Heart left ventricle (tissue), 16 donors: ENCODE measurements around the gene RNF217. TPM values are rescaled to one million over a fixed set of nuclear protein-coding genes. Genes with fewer than 3 reads are reported as not detected.

Experiments
- ATAC-seq, 4 donors: fragments of 200-7000 bp; cut with Tn5 transposase; one replicate each; pipeline ENCODE4 v1.9.1; 2020 to 2022; ENCODE audit warnings: moderate library complexity in 4 of 4, mild to moderate bottlenecking in 3 of 4, moderate number of reproducible peaks in 1 of 4
- DNase-seq, 5 donors: peaks; one replicate each; pipeline ENCODE4 v3.0.0-alpha.2; 2020
- H3K27ac ChIP-seq, 12 donors: fragments of 200-600 bp; sonication (generic) in 4 of 12; one replicate each; pipeline versions ENCODE4 v1.5.0 to v1.8.0; 2016 to 2022; ENCODE audit warnings: mild to moderate bottlenecking in 2 of 12
- H3K27me3 ChIP-seq, 9 donors: fragments of 200-600 bp; sonication (generic) in 2 of 9; one replicate each; pipeline versions ENCODE4 v1.5.1 to v1.8.0; 2016 to 2022; ENCODE audit warnings: mild to moderate bottlenecking in 3 of 9
- H3K36me3 ChIP-seq, 9 donors: fragments of 200-600 bp; sonication (generic) in 2 of 9; one replicate each; pipeline versions ENCODE4 v1.5.0 to v1.8.0; 2018 to 2022; ENCODE audit warnings: mild to moderate bottlenecking in 2 of 9
- H3K4me1 ChIP-seq, 12 donors: fragments of 200-600 bp; sonication (generic) in 4 of 12; one replicate each; pipeline versions ENCODE4 v1.5.0 to v1.8.0; 2016 to 2022; ENCODE audit warnings: mild to moderate bottlenecking in 3 of 12
- H3K4me3 ChIP-seq, 12 donors: fragments of 200-600 bp; sonication (generic) in 4 of 12; one replicate each; pipeline versions ENCODE4 v1.5.0 to v1.8.0; 2017 to 2022; ENCODE audit warnings: mild to moderate bottlenecking in 9 of 12, moderate library complexity in 4 of 12
- H3K9me3 ChIP-seq, 12 donors: fragments of 200-600 bp; sonication (generic) in 4 of 12; one replicate each; pipeline versions ENCODE4 v1.5.0 to v1.8.0; 2016 to 2022; ENCODE audit warnings: mild to moderate bottlenecking in 1 of 12
- POLR2A ChIP-seq, 2 donors: fragments of 450-650 bp; IDR thresholded peaks; one replicate each; pipeline ENCODE4 v1.6.1; 2017; ENCODE audit warnings: antibody characterized with exemption in 2 of 2, mild to moderate bottlenecking in 2 of 2, moderate library complexity in 2 of 2
- WGBS, 4 donors: extraction: QIAGEN DNeasy Blood & Tissue Kit in 2 of 4; methylation state at CpG; one replicate each; pipeline versions ENCODE4 v1.1.5 to v1.1.7; 2013 to 2018; 5-methylcytosine and 5-hydroxymethylcytosine counted together
- intact Hi-C, 10 donors: fragments of 100-400 bp; cut with DNase I; formaldehyde crosslinking; loops; one replicate each; pipeline versions ENCODE4 v1.11.1 to v1.14.2; 2022
- polyA plus RNA-seq, 2 donors: library from polyadenylated mRNA; stranded (reverse); fragments of 200-250 nt; gene quantifications; one replicate each; pipeline ENCODE4 v1.2.3, GENCODE V29; 2013
- total RNA-seq, 9 donors: library from RNA; depleted of rRNA in 2 of 9; stranded (reverse); fragments of >200 nt in 2 of 9; fragmentation: NEBNext Ultra II Directional in 3 of 9; extraction: Animal tissue kit (Norgen Biotek cat#: 25700) in 3 of 9; gene quantifications; one replicate each; pipeline versions ENCODE4 v1.1.0 to v1.2.4, GENCODE V29; 2016 to 2023
- TF ChIP-seq, protein P1 (sequence below), 12 donors: fragments of 200-600 bp; sonication (generic) in 4 of 12; IDR thresholded peaks; one replicate each; pipeline versions ENCODE4 v1.5.0 to v1.8.0; 2018 to 2022; ENCODE audit warnings: antibody characterized with exemption in 12 of 12, mild to moderate bottlenecking in 5 of 12
- donor health status: ischemic (EF 13 %, LVEDD 7.1; RV severe dilation, severe dysfunction).
- donor health status: healthy with polysubstance abuse.
- donor health status: DM: no; HTN: yes; CAD: no.
- donor health status: DM: no; HTN: no; CAD: no.
- donor health status: ischemic (EF 25% LVEDD 6.9; RV normal size, moderate dysfunction).
- donor health status: ischemic (EF 25% LVEDD 5.7; RV mildly dilated, moderate dysfunction).
- donor health status: healthy.
- donor health status: DM: yes; HTN: yes; CAD: no.
- donor health status: ischemic (EF 35%, LVEDD 5.7; RV mildly dilated, moderate dysfunction).
- donor health status: nonischemic (EF 11% LVEDD 7.7; RV severe dilation, severe dysfunction).
- donor health status: DM: yes; HTN: yes; CAD: no.
- donor health status: PGD.
- donor health status: ischemic (EF 29% LVEDD 5.4; RV normal size, mild dysfunction).
- donor health status: nonischemic (EF 23%, LVEDD 6.1; RV moderate dilation, normal function).

Gene RNF217
- total and polyA plus RNA-seq, 11 donors: 2.2 to 21.6 (median 13.9) TPM

DNA sequence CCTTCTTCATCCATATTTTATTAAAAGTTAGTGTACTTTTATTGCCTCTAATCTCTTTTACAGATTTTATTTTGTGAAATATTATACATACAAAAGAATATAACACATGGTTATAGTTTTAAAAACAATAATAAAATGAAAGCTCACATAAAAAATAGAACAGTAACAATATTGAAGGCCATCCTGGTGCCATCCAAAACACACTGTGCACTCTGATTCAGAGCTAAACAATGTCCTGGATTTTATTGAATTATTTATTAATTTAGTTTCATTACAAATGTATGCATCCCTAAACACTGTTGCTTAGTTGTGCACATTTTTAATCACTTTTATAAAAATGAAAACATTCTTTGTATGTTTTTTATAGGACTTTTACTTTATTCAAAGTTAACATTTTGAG, 32.9 kb downstream of the RNF217 start:
- H3K4me3 ChIP-seq: no peak overlapping the region
- no peak for TF ChIP-seq POLR2A (IDR thresholded peaks at IDR 0.05)
- TF ChIP-seq, protein P1, sequence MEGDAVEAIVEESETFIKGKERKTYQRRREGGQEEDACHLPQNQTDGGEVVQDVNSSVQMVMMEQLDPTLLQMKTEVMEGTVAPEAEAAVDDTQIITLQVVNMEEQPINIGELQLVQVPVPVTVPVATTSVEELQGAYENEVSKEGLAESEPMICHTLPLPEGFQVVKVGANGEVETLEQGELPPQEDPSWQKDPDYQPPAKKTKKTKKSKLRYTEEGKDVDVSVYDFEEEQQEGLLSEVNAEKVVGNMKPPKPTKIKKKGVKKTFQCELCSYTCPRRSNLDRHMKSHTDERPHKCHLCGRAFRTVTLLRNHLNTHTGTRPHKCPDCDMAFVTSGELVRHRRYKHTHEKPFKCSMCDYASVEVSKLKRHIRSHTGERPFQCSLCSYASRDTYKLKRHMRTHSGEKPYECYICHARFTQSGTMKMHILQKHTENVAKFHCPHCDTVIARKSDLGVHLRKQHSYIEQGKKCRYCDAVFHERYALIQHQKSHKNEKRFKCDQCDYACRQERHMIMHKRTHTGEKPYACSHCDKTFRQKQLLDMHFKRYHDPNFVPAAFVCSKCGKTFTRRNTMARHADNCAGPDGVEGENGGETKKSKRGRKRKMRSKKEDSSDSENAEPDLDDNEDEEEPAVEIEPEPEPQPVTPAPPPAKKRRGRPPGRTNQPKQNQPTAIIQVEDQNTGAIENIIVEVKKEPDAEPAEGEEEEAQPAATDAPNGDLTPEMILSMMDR (IDR thresholded peaks at IDR 0.05): no peak
- no peak overlapping the region for H3K27ac ChIP-seq

DNA sequence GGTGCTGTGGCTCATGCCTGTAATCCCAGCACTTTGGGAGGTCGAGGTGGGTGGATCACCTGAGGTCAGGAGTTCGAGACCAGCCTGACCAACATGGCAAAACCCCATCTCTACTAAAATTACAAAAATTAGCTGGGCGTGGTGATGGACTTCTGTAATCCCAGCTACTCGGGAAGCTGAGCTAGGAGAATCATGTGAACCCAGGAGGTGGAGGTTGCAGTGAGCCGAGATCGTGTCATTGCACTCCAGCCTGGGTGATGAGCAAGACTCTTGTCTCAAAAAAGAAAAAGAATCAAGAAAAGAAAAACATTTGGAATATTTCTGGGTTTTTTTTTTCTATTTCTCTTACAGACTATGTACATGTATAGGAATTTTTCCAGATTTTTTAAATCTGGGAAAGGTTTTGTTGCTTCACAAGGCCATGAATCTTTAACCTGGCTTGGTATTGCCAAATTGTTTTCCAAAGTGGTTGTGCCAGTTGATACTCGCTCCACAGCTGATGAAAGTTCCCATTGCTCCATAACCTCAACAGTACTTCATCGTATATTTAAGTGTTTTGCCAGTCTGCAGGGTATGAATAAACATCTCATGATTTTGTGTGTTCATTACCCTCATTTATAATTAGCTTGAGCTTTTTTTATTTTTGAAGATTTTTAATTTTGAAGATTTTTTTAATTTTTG, 33.5 kb downstream of the RNF217 start:
- no peak for ATAC-seq
- peaks cover 0 to 15% (median 2%) of the 10 kb centered on the region in 12 donors for H3K4me1 ChIP-seq
- TF ChIP-seq, protein P1 (IDR thresholded peaks at IDR 0.05): no peak
- TF ChIP-seq POLR2A (IDR thresholded peaks at IDR 0.05): no peak

More for the DNA sequence above, 32.9 kb downstream of the RNF217 start:
- Histone ChIP-seq H3K36me3 (no peaks in the 10 kb centered on the region), H3K4me1 (peaks cover 0 to 15% (median 2%) of the 10 kb centered on the region in 12 donors), H3K27me3 (no peaks in the 10 kb centered on the region), H3K9me3 (no peaks in the 10 kb centered on the region)
- DNase-seq (no peak), ATAC-seq (no peak)
- intact Hi-C loops: no loop called here

DNA sequence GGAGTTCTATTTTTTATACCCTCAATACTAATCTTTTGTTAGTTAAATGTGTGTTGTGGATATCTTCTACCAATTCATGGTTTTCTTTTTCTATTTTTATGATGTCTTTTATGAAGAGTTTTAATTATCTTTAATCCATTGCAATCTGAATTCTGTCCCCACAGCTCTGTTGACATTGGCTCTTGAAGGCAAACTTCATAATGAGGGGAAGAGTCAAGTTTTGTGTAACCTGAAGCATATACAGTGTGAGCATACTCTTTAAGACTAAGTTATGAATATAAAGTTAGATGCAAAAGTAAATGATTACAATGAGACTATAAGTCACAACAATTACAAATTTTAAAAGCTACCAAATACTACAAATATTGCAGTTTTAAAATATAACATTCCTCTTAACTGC, 34.2 kb downstream of the RNF217 start:
- ATAC-seq (no peak), DNase-seq (no peak)
- Histone ChIP-seq H3K36me3 (no peaks in the 10 kb centered on the region), H3K9me3 (no peaks in the 10 kb centered on the region), H3K4me3 (no peak overlapping the region), H3K27ac (no peak overlapping the region), H3K27me3 (no peaks in the 10 kb centered on the region), H3K4me1 (peaks cover 0 to 16% (median 3%) of the 10 kb centered on the region in 12 donors)
- intact Hi-C loops: no loop called here
- TF ChIP-seq, protein P1 (IDR thresholded peaks at IDR 0.05): no peak
- TF ChIP-seq POLR2A (IDR thresholded peaks at IDR 0.05): no peak

More for the DNA sequence above, 33.5 kb downstream of the RNF217 start:
- no peaks in the 10 kb centered on the region for H3K36me3 ChIP-seq
- no peak overlapping the region for H3K4me3 ChIP-seq
- WGBS, 4 donors: 94 to 97% (median 96%) methylated on average over 8 of the region's 8 CpGs
- H3K27me3 ChIP-seq: no peaks in the 10 kb centered on the region
- intact Hi-C loops: no loop called here
- no peak for DNase-seq
- no peak overlapping the region for H3K27ac ChIP-seq
- H3K9me3 ChIP-seq: no peaks in the 10 kb centered on the region

DNA sequence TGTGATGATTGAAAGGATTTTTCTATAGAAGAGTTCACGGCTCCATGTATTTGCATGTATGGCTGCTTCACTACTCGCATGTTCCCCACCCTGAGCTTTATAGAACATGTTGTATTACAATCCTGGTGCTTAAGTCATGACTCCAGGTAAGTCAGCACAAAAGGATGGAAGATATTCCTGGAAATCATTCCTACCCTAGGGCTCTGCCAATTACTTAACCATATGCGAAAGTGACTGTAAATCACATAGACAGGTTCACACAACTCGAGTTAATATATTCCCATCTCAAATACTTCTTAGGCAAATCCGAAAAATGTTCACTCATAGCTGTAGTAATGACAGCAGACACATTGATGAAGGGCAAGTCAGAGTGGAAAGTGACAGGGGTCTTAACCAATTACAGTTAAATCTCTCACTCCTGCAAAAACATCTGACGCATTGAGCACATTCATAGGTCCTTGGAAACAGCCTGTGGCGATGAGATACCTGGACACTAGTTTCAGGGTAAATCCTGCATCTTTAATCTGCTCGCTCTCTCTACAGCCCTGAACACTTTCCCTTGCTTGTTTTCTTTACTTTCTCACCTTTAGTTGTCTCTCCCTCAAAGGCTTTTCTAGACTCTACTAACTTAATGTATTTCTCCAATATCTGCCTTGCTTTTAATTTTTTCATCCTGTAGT, 35.1 kb downstream of the RNF217 start:
- Histone ChIP-seq H3K27me3 (no peaks in the 10 kb centered on the region), H3K36me3 (no peaks in the 10 kb centered on the region), H3K4me1 (peaks cover 0 to 19% (median 9%) of the 10 kb centered on the region in 12 donors), H3K9me3 (no peaks in the 10 kb centered on the region), H3K27ac (no peak overlapping the region), H3K4me3 (no peak overlapping the region)
- no peak for TF ChIP-seq POLR2A (IDR thresholded peaks at IDR 0.05)
- TF ChIP-seq, protein P1 (IDR thresholded peaks at IDR 0.05): no peak
- intact Hi-C loops: no loop called here
- whole genome bisulfite sequencing, 4 donors: 78 to 95% (median 89%) methylated on average over 8 of the region's 8 CpGs
- ATAC-seq (no peak), DNase-seq (no peak)
